Inferior parietal cortex (tissue), 1 donor: ENCODE data around the gene DEK.
"Not testable (repeated sequence)": the region's sequence is repeated elsewhere in the genome, so short reads cannot be mapped to it uniquely, and the experiment has no call there.

ENCODE experiments used
- DNase-seq: peaks from one replicate; pipeline ENCODE4 v3.0.0-alpha.2; 2016; ENCODE audit errors: extremely low spot score

The DEK gene

GRCh38 chr6:18204691-18205090, 59.6 kb downstream of the DEK start:
- DNase-seq: no peak

GRCh38 chr6:18203786-18204185, 60.5 kb downstream of the DEK start:
- DNase-seq: no peak

- DNase-seq: no peak
Measured at GRCh38 chr6:18192026-18192425, 72.3 kb downstream of the DEK start.

- DNase-seq: no peak
Measured at GRCh38 chr6:18189196-18189595, 75.1 kb downstream of the DEK start.

- no peak for DNase-seq
Measured at GRCh38 chr6:18187701-18188100, 76.6 kb downstream of the DEK start.

- no peak for DNase-seq
Measured at GRCh38 chr6:18186540-18187250, 77.6 kb downstream of the DEK start.

GRCh38 chr6:18186033-18186432, 78.3 kb downstream of the DEK start:
- DNase-seq: no peak

- no peak for DNase-seq
Measured at GRCh38 chr6:18185624-18186023, 78.7 kb downstream of the DEK start.

GRCh38 chr6:18183766-18184165, 80.6 kb downstream of the DEK start:
- no peak for DNase-seq

GRCh38 chr6:18182568-18182967, 81.8 kb downstream of the DEK start:
- DNase-seq: no peak

- DNase-seq: no peak
Measured at GRCh38 chr6:18179770-18180356, 84.5 kb downstream of the DEK start.

- DNase-seq: no peak
Measured at GRCh38 chr6:18178960-18179615, 85.2 kb downstream of the DEK start.

GRCh38 chr6:18177286-18177965, 86.9 kb downstream of the DEK start:
- no peak for DNase-seq

- not testable (repeated sequence) for DNase-seq
Measured at GRCh38 chr6:18176198-18176597, 88.1 kb downstream of the DEK start.
